HCT116 (cell line): Measurements from ENCODE around the gene ZC3H7A.
"Not testable (repeated sequence)": the region's sequence is repeated elsewhere in the genome, so short reads cannot be mapped to it uniquely, and the experiment has no call there.

Source experiments
- EGR1 ChIP-seq: IDR thresholded peaks from 2 replicates; pipeline ENCODE4 v1.6.1; 2012; ENCODE audit warnings: low read depth
- EZH2 ChIP-seq: fragments of 200-600 bp; sonication (generic); IDR thresholded peaks from 2 replicates; pipeline ENCODE4 v1.6.1; 2017; ENCODE audit warnings: antibody characterized with exemption, mixed run types
- POLR2A ChIP-seq: IDR thresholded peaks from 2 replicates; pipeline ENCODE4 v1.7.0; 2011; ENCODE audit warnings: borderline replicate concordance; ENCODE audit not compliant: insufficient read depth, insufficient read length; ENCODE audit errors: extremely low read depth
- TCF7L2 ChIP-seq: IDR thresholded peaks from 2 replicates; pipeline ENCODE4 v1.7.0; 2011; ENCODE audit warnings: borderline replicate concordance, inconsistent platforms; ENCODE audit not compliant: insufficient read depth, insufficient read length; ENCODE audit errors: extremely low read depth
- ZNF274 ChIP-seq: fragments of 200-500 bp; sonication (Bioruptor generic); IDR thresholded peaks from 2 replicates; pipeline ENCODE4 v1.6.1; 2014; ENCODE audit warnings: mild to moderate bottlenecking, low read depth, low read length, inconsistent platforms
- TF ChIP-seq, protein P1 (sequence below), 3 experiments: fragments of 200-600 bp in 1 of 3; sonication (generic) in 1 of 3; IDR thresholded peaks in 2 of 3; conservative IDR thresholded peaks in 1 of 3; 2 replicates each; pipeline ENCODE4 v1.5.1; 2012 to 2017; ENCODE audit warnings: low read depth in 2 of 3, low read length in 2 of 3, antibody characterized with exemption in 1 of 3, borderline replicate concordance in 1 of 3, control low read depth in 1 of 3, mild to moderate bottlenecking in 1 of 3, mixed read lengths in 1 of 3, mixed run types in 1 of 3, moderate library complexity in 1 of 3; ENCODE audit not compliant: insufficient read depth in 1 of 3
- TF ChIP-seq, protein P2 (sequence below): IDR thresholded peaks from 2 replicates; pipeline ENCODE4 v1.6.1; 2012

DNA sequence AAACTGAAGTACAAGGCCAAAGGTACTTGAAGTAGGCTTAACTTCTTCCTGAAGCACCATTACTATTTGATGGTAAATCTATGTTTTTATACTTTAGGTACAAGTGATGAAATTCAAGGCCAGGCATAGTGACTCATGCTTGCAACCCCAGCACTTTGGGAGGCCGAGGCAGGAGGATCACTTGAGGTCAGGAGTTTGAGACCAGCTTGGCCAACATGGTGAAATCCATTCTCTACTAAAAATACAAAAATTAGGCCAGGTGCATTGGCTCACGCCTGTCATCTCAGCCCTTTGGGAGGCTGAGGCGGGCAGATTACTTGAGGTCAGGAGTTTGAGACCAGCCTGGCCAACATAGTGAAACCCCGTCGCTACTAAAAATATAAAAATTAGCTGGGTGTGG, 26.6 kb upstream of the ZC3H7A start:
- TF ChIP-seq, protein P1, sequence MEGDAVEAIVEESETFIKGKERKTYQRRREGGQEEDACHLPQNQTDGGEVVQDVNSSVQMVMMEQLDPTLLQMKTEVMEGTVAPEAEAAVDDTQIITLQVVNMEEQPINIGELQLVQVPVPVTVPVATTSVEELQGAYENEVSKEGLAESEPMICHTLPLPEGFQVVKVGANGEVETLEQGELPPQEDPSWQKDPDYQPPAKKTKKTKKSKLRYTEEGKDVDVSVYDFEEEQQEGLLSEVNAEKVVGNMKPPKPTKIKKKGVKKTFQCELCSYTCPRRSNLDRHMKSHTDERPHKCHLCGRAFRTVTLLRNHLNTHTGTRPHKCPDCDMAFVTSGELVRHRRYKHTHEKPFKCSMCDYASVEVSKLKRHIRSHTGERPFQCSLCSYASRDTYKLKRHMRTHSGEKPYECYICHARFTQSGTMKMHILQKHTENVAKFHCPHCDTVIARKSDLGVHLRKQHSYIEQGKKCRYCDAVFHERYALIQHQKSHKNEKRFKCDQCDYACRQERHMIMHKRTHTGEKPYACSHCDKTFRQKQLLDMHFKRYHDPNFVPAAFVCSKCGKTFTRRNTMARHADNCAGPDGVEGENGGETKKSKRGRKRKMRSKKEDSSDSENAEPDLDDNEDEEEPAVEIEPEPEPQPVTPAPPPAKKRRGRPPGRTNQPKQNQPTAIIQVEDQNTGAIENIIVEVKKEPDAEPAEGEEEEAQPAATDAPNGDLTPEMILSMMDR (IDR thresholded peaks at IDR 0.05 in 2 of 3, conservative IDR thresholded peaks at IDR 0.05 in 1 of 3; ENCODE audit: borderline replicate concordance in 1 of 3, insufficient read depth in 1 of 3, low read depth in 2 of 3, low read length in 2 of 3), result not testable (repeated sequence)
- TF ChIP-seq, protein P2, sequence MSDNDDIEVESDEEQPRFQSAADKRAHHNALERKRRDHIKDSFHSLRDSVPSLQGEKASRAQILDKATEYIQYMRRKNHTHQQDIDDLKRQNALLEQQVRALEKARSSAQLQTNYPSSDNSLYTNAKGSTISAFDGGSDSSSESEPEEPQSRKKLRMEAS, result not testable (repeated sequence)
- not testable (repeated sequence) for TF ChIP-seq POLR2A, ZNF274, EZH2, TCF7L2, EGR1
